AG09319 (cell line): ENCODE results near the gene CDK5R2.

Experiments
- DNase-seq: peaks from one replicate; pipeline ENCODE4 v3.0.0-alpha.2; 2010; ENCODE audit warnings: low read depth; ENCODE audit errors: extremely low read depth
- TF ChIP-seq, protein P1 (sequence below): IDR thresholded peaks from 2 replicates; pipeline ENCODE4 v1.5.1; 2011; ENCODE audit warnings: low read depth, mild to moderate bottlenecking, inconsistent platforms, low read length, moderate library complexity

CDK5R2 gene

DNA sequence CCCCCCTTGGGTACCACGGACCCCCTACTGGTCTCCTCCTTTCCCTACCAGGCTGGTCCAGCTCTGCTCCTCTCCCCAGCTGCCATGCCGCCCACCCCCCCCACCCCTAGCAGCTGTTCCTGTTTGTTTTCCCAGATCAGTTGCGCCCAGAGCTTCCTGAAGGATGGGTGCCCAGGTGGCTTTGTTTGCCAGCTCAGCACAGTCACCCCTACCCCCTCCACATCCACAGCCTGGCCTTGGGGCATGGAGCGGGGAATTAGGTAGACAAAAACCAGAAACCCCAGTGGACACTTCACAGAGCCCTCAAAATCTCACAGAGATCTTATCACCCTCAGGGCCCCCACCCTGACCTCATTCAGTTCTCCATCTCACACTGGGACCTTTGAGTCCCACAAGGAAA is 37.5 kb downstream of the CDK5R2 start:
- TF ChIP-seq, protein P1, sequence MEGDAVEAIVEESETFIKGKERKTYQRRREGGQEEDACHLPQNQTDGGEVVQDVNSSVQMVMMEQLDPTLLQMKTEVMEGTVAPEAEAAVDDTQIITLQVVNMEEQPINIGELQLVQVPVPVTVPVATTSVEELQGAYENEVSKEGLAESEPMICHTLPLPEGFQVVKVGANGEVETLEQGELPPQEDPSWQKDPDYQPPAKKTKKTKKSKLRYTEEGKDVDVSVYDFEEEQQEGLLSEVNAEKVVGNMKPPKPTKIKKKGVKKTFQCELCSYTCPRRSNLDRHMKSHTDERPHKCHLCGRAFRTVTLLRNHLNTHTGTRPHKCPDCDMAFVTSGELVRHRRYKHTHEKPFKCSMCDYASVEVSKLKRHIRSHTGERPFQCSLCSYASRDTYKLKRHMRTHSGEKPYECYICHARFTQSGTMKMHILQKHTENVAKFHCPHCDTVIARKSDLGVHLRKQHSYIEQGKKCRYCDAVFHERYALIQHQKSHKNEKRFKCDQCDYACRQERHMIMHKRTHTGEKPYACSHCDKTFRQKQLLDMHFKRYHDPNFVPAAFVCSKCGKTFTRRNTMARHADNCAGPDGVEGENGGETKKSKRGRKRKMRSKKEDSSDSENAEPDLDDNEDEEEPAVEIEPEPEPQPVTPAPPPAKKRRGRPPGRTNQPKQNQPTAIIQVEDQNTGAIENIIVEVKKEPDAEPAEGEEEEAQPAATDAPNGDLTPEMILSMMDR: no peak
- no peak for DNase-seq

DNA sequence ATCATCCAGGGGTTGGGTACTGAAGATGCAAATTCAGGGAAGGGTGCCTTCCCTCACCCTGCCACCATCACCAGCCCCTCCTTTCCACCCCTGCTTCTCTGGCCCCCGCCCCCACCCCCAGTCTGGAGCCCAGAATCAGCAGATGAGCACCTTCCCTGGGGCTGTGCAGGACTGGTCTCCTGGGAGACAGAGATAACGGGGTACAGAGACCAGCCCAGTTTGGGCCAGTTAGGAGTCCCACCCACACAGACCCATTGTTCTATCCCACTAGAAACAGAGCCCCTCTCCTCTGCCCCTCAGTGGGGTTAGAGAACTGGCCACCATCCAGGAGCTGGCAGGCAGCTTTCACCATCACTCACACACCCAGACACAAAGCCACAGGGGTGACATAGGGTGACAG is 38.3 kb downstream of the CDK5R2 start:
- DNase-seq: no peak
- TF ChIP-seq, protein P1: no peak

DNA sequence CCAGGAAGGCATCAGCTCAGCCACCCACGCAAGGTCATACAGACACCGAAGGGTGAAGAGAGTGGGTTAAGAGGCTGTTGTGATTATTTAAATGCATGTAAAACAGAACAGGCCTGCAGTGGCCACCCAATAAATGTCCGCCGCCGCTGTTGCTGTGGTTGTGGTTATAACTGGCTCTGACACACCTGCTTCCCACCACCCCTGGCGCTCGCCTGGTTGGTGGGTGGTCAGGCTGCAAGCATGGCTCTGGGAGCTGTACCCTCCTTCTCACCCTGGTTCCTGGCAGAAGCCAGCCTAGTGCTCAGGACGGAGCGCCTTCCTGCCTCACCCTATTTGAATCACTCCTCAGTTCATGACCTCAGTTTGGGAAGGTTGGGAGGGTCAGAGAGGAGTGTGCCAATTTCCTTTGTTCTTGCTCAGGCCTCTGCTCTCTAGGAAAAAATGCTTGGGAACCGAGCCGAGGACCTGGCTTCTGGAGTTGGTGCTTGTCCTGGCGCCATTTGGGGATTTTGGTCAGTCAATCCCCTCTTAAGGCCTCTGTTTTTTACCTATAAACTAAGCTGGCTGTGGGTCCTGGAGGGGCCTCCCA is 39.0 kb downstream of the CDK5R2 start:
- TF ChIP-seq, protein P1: no peak
- no peak for DNase-seq

DNA sequence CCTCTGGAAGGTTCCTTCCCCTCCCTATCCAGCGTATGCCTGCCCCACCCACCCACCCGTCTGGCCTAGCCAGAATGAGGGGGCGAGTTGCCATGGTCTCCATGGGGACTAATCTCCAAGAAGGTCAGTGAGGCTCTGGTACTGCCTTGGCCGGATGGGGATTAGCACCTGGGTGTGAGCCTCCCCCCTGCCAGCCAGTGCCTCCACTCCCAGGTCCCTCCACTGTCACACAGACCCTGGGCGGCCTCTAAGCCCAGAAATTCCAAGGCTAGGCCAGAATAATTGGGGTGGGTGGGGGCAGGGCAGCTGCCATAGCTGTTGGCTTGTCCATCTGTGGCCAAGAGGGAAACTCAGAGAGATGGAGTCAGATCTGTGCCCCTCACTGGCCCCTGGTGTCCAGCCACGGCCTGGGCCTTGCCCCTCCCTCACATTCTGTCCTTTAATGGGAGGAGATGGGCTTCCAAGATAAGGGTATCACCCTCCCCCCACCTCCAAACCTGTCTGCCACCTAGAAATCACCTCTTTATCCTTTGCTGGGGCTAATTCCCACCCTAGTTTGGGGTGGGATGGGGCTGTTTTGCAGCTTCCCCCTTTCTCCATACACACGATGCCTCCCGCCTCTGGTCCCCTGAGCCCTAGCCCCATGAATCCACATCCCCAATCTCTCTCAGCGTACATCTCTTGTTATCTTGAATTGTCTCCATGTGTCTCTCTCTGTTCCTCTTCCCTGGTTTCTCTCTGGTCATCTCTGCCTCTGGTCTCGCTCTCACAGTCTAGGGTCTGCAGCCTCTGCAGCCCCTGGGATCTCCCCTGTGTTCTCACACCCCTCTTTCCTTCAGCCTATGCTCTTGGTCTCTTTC is 39.8 kb downstream of the CDK5R2 start:
- DNase-seq: no peak

DNA sequence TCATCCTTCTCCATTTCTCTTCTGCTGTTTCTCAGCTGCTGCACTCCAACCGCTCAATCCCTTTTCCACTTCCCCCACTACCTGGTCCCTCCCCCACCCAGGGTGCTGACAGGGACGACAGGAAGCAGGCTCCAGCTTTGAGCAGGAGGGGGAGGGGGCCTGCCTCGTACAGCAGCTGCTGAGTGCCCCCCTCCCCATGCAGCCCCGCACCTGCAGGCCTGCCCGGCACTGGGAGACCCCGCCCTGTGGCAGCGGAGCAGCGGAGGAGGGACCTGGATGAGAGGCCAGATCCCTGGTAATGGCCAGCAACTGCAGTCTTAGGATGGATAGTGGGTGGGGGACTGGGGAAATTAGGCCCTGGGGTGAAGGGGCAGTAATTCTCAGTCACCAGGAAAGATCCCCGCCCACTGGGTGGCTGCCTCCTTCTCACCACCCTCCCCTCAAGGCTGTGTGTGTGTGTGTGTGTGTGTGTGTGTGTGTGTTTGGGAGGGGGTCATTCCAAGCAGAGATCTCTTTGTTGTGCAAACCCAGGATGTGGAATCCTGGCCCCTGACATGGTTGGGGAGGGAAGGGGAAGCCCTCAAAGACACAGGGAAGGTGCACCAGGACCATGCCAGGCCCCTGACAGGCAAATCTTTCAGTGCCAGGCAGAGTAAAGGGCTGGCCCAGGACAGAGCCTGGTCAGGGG is 40.6 kb downstream of the CDK5R2 start:
- TF ChIP-seq, protein P1: no peak
- no peak for DNase-seq

More for the DNA sequence above, 39.8 kb downstream of the CDK5R2 start:
- TF ChIP-seq, protein P1: no peak

DNA sequence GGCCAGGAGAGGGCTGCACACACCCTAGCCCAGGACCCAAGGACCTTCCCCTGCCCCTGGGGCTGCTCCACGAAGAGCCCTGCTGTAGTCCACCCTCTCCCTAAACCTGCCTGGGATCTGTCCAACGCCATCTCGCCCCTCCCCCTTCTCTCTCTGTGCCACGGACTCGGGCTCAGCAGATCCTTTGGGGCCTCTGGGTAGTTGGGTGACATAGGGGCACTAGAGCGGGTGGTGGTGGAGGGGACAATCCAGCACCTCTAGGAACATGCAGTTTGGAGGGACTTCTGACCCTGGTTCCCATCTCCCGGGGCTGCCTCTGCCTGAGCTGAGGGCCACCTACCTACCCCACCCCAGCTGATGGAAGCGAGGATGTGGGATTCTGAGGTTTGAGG is 41.1 kb downstream of the CDK5R2 start:
- TF ChIP-seq, protein P1: no peak
- DNase-seq: no peak

DNA sequence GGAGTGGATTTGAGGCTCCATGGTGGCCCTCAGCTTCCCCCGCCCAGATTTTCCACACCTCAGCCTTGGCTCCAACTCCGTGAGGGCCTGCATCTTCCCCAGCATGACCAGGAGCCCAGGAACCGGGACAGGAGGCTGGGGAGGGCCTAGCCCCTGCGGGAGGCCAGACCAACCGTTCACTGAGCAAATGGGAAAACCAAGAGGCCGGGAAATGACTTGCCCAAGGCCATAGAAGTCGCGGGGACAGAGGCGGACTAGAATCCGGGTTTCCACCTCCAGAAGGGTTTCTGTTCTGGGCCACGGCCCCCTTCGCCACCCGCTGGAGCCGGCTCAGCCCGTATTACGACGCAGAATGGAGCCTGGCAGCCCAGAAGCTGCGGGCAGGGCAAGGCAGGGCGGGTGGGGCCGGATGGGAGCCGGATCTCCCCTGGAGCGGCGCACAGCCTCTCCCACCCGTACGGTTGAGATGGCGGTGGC is 41.7 kb downstream of the CDK5R2 start:
- TF ChIP-seq, protein P1: no peak
- no peak for DNase-seq
